Left ventricle myocardium superior (tissue), 1 donor: ENCODE measurements around the gene CCDC88C. TPM values are rescaled to one million over a fixed set of nuclear protein-coding genes. Genes with fewer than 3 reads are reported as not detected.

Experiments used
- ATAC-seq: fragments of 200-7000 bp; cut with Tn5 transposase; one replicate; pipeline ENCODE4 v1.9.1; 2020; ENCODE audit warnings: mild to moderate bottlenecking, moderate library complexity
- DNase-seq: peaks from one replicate; pipeline ENCODE4 v3.0.0-alpha.2; 2020
- intact Hi-C: fragments of 100-400 bp; cut with micrococcal nuclease; formaldehyde crosslinking; loops from one replicate; pipeline ENCODE4 v1.11.0; 2022
- total RNA-seq: library from RNA; stranded (reverse); fragmentation: NEBNext Ultra II Directional; extraction: Animal tissue kit (Norgen Biotek cat#: 25700); gene quantifications from one replicate; pipeline ENCODE4 v1.2.1, GENCODE V29; 2021
- donor health status: DM: no; HTN: yes; CAD: no; lungs with severe emphysema.

CCDC88C gene
- total RNA-seq, 1 donor from 2014 or later: 3.2 TPM

DNA sequence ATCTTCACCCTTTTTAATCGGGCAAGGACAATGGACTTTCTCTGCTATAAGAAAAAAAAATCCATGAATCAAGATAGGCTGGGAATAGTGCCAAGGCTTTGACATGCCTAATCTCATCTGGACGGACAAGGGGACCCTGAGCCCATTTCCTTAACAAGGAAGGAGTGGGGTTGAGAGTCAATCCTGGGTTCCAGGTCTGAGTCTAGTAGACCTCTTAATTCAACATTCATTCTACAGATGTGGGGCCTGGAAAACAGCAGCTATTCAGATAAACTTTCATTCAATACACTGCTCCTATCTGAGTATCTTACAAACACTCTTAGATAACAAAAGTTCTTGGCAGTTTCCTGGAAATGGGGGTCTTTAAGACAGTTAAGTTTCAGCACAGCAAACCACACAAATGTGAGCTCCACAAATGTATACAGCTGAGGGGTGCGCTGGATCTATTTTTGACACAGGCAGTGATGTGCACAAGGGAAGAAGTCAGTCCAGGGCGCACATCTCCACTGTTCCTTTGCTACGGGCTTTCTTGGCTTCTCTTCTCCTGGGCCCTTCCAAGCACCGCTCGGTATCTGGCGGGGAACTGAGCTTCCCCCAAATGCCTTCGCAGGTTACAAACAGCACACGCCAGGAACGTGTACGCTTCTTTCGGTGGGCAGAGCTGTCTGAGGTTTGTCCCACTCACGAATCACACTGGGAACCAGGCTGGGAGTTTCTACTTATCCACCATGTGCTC is 90.9 kb downstream of the CCDC88C start:
- intact Hi-C loops: loop anchor here (10.0 kb wide), 1 partner anchor 88 kb away; the partner anchor contains the start of gene CCDC88C
- no peak for DNase-seq
- no peak for ATAC-seq

DNA sequence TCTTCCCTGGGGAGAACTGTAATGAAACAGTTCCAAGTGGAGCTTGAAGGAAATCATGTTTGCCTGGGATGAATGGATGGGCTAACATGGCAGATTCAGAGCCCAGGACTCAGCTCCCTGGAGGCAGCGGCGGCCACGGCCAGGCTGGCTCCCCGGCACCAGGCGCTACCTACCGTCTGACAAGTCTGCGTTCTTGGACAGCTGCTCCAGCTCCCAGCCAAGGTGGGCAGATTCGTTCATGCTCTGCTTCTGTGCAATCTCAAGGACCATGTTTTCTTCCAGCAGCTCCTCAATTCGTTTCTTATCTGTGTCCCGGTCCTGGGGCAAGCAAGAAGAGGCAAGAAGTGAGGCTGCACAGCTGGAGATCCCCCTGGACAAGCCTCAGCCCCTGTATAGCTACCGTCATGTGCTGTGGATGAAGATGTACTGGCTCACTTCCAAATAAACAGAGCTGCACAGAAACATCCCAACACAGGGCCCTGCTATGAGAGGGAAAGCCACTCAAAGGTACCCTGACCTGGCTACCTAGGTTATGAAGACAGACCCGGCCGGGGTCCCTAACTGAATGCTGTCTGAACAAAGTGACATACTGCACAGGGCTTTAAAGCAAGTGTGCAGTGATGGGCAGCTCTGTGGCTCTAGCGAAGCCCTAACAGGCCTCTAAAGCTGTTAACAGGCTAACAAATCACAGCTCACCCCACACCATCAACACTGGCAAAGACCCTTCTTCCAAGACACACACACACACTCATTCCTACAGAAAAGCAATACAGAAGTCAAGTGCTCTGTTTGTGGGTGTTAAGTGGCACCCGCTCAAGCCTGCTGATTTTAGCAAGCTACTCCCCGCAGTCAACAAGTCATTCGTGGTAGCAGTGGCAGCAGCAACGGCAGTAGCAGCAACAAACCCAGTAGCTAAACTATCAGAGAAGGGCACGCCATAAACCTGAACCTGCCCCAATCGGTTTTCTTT is 92.7 kb downstream of the CCDC88C start:
- intact Hi-C loops: loop anchor here (10.0 kb wide), 1 partner anchor 90 kb away; the partner anchor contains the start of gene CCDC88C
- peak; percentile 7 for ATAC-seq
- DNase-seq: no peak

- ATAC-seq: peak; percentile 86
- intact Hi-C loops: loop anchor here (10.0 kb wide), 1 partner anchor 91 kb away; the partner anchor contains the start of gene CCDC88C
These were observed 93.7 kb downstream of the CCDC88C start for GRCh38 chr14:91323671-91324605.

GRCh38 chr14:91323031-91323430 is 94.6 kb downstream of the CCDC88C start:
- ATAC-seq (no peak), DNase-seq (no peak)
- intact Hi-C loops: loop anchor here (10.0 kb wide), 1 partner anchor 92 kb away; the partner anchor contains the start of gene CCDC88C

More at GRCh38 chr14:91323671-91324605, 93.7 kb downstream of the CCDC88C start:
- DNase-seq: peak; percentile 91

DNA sequence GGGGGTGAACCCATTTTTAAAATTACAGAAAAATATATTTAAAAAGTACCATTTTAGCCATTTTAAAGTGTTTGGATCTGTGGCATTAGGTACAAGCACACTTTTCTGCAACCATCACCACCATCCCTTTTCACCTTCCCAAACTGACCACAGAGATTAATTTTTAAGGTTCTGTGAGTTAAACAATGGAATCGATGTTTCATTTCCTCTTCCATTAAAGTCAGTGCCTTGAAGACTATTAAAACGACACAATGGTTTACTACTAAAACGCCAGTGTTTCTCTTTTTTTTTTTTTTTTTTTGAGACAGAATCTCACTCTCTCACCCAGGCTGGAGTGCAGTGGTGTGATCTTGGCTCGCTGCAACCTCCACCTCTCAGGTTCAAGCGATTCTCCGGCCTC is 95.0 kb downstream of the CCDC88C start:
- intact Hi-C loops: loop anchor here (10.0 kb wide), 1 partner anchor 92 kb away; the partner anchor contains the start of gene CCDC88C
- ATAC-seq (no peak), DNase-seq (no peak)

- no peak for ATAC-seq
- intact Hi-C loops: loop anchor here (10.0 kb wide), 1 partner anchor 94 kb away; the partner anchor contains the start of gene CCDC88C
- DNase-seq: no peak
These were observed 96.5 kb downstream of the CCDC88C start for GRCh38 chr14:91321131-91321530.

- DNase-seq (no peak), ATAC-seq (no peak)
- intact Hi-C loops: loop anchor here (10.0 kb wide), 1 partner anchor 95 kb away; the partner anchor contains the start of gene CCDC88C
These were observed 97.4 kb downstream of the CCDC88C start for GRCh38 chr14:91320266-91320665.

DNA sequence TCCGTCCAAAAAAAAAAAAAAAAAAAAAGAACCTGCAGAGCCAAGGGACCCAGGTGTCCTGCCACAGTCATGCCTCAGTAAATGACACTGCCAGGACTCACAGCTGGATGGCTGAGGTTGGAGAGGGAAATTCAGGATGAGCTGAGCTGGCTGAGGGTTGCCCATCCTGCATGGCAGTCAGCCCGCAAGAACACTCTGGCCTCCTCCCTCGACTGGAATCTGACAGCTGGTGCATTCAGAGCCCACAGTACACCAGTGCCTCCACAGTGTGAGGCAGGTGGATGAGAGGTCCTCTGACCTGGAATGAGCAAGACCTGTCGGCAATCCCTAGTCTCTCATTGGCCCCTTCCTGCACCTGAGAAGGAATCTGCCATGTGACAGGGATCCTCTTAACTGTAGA is 98.7 kb downstream of the CCDC88C start:
- no peak for DNase-seq
- ATAC-seq: no peak
- intact Hi-C loops: no loop called here

- ATAC-seq (peak; percentile 90), DNase-seq (peak; percentile 85)
- intact Hi-C loops: no loop called here
These were observed 100.0 kb downstream of the CCDC88C start for GRCh38 chr14:91317381-91318308.

GRCh38 chr14:91316761-91317160 is 100.9 kb downstream of the CCDC88C start:
- ATAC-seq (no peak), DNase-seq (no peak)
- intact Hi-C loops: no loop called here

DNA sequence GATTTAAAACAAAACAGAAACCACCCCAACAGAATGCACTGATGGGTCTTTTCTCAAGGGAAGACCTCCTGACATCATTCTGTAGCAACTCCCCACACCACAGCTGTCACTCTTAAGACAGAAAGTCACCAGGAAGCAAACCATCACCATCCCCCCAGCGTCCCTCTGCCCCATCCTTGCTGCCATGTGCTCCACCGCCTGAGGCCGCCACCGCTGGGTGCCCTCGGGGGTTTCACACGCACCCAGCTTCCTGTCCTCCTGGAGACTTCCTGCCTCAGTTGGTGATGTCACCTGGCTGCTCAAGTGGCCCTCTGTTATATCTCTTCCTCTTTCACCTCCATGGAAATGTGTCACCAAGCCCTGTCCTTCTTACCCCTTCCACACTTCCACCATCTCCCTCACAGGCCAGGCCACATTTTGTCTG is 101.8 kb downstream of the CCDC88C start:
- ATAC-seq: no peak
- intact Hi-C loops: no loop called here
- no peak for DNase-seq

DNA sequence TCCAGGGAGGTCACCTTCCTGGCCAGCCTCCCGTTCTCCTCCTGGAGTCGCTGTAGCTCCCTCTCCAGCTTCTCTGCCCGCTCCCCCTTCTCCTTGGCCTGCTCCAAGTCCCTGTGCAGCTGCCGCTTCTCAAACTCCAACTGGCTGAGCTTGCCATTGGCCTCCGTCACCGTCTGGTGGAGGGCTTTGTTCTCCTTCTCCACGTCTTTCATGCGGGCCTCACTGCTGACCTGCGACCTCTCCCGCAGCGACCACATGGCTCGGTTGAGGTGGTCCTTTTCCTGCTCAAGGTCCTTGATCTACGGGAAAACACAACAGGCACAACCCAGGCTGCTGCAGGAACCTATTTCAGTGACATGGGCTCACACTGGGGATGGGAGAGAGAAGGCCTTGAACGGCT is 103.8 kb downstream of the CCDC88C start:
- intact Hi-C loops: no loop called here
- ATAC-seq: no peak
- DNase-seq: no peak

DNA sequence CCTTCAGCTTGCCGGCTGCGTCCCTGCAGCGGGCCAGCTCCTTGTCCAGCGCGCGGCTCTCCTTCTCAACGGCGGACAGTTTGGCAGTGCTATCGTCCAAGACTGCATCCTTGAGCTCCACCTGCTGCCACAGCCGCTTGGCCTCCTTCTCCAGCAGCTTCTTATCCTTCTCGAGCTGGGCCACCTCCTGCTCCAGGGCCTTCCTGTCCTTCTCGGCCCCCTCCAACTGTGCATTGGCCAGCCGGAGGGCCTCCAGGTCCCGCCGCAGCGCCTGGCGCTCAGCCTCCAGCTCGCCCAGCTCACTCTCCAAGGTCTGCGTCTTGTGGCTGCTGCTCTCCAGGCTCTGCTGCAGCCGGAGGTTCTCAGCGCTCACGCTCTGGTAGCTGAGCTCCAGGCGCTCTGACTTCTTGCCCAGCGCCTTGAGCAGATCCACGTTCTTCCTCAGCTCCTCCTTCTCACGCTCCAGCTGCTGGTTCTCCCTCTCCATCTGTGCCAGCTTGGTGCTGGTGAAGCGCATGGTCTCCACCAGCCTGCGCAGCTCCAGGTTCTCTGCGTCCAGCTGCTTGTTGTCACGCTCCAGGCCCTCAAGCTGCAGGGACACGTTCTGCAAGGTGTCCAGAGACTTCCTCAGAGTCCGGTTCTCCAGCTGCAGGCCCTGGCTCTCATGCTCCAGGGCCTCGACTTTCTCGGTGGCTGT is 104.3 kb downstream of the CCDC88C start:
- intact Hi-C loops: no loop called here
- DNase-seq (no peak), ATAC-seq (no peak)

DNA sequence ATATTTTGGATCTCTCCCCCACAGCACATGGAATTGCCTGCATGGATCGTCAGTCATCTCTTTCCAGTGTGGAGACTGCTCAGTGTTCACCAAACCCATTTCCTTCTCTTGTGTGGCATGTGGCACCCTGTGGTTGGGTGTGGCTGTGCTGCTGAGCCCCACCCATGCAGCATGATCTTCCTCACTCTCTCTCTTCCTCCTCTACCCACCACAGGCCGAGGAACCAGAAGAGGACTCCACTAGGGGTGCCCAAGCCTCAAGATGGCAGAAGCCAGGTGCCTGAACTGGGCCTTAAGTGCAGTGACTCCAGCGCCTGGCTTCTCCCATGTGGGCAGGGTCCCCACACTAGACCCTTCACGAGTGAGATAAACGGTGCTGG is 106.3 kb downstream of the CCDC88C start:
- DNase-seq (no peak), ATAC-seq (peak; percentile 42)
- intact Hi-C loops: no loop called here

DNA sequence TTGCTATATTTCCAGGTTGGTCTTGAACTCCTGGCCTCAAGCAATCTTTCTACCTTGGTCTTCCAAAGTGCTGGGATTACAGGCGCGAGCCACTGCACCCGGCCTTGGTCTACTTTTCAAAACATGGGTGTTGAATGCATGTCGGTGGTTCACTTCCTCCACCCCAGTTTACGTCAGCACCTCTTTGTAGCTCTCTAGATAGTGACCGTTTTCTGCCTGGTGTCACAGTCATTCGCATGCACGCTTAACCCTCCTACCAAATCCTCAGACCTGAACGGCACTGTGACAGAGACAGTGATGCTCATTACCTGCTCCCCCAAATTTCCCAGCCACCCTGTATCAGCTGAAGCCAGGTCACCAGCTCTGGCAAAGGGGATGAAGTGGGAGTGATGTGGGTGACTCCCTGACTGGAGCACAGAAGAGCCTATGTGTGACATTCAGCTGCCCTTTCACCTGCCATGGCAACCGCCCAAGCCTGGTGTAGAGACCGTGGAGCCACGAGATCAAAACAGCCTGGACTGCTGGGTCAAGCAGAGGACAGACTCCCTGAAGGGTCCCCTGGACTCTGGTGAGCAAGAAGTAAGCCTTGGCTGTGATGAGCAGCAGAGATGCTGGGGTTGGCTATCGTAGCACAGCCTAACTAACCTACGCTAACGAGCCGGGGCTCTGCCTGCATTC is 106.9 kb downstream of the CCDC88C start:
- no peak for ATAC-seq
- intact Hi-C loops: no loop called here
- DNase-seq: no peak

DNA sequence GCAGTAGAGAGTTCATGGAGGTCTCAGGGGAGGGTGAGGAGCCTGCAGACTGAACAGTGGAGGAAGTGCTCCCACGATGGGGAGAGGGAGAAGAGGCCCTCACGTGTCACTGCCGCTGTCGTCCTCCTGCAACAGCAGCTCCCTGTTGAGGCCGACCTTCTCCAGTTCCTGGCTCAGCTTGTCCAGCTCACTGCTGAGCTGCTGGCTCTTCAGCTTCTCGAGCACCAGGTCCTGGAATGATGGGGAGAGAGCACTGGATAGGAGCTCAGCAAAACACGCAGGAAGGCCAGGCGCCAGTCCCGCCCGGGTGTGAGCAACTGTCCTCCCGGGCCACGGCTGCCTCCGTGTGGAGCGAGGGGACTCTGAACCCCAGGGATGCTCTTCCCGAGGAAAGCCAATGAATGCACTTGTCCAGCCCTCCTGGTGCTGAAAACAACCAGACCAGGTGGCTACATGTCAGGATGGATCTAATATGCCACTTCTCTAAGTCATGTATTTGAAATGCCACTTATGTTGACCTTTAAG is 107.8 kb downstream of the CCDC88C start:
- DNase-seq (no peak), ATAC-seq (no peak)
- intact Hi-C loops: no loop called here
